Kidney epithelial cell (primary cell): ENCODE data around the gene ANKRD33. TPM values are rescaled to one million over a fixed set of nuclear protein-coding genes. Genes with fewer than 3 reads are reported as not detected.
A peak's percentile ranks its signal among the peaks of the same experiment; 100 is the strongest.
"Not testable (repeated sequence)": the region's sequence is repeated elsewhere in the genome, so short reads cannot be mapped to it uniquely, and the experiment has no call there.

Experiments
- DNase-seq: peaks from one replicate; pipeline ENCODE4 v3.0.0-alpha.2; 2010; ENCODE audit warnings: low read depth
- H3K27me3 ChIP-seq: 2 replicates; pipeline ENCODE4 v1.6.0; 2011; ENCODE audit warnings: low read length; ENCODE audit not compliant: control insufficient read depth, insufficient read depth
- H3K36me3 ChIP-seq: 2 replicates; pipeline ENCODE4 v1.5.1; 2011; ENCODE audit warnings: low read length; ENCODE audit not compliant: control insufficient read depth, insufficient read depth
- H3K4me3 ChIP-seq: 2 replicates; pipeline ENCODE4 v1.5.1; 2011; ENCODE audit warnings: low read depth, mild to moderate bottlenecking, control low read depth, low read length
- total RNA-seq: library from RNA; depleted of rRNA; stranded (reverse); fragments of >200 nt; gene quantifications from 2 replicates; pipeline ENCODE4 v1.2.3, GENCODE V29; 2015
- TF ChIP-seq, protein P1 (sequence below): IDR thresholded peaks from 2 replicates; pipeline ENCODE4 v1.5.1; 2011; ENCODE audit warnings: mild to moderate bottlenecking, moderate library complexity, low read length, control low read depth, inconsistent platforms; ENCODE audit not compliant: insufficient read depth, poor library complexity, severe bottlenecking

The ANKRD33 gene
- total RNA-seq, 1 donor from 2014 or later, result not detected

DNA sequence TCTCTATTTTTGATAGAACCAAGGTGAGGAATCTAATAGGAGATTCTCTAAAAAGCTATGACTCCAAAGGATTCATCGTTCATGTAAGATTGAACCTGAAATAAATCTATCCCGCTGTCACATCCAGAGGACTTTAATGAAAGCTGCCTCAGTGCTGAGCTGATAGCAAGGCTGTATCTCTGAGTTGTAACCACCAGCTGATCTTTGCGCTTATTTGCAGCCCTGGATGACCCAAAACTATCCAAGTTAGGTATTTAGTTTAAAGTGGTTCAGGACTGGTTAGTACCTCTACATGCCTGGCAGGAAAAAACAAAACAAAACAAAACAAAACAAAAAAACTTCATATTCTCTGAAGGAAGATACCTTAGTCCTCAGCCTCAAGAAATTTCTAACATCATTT is 8.8 kb upstream of the ANKRD33 start:
- no peak overlapping the region for H3K4me3 ChIP-seq
- TF ChIP-seq, protein P1, sequence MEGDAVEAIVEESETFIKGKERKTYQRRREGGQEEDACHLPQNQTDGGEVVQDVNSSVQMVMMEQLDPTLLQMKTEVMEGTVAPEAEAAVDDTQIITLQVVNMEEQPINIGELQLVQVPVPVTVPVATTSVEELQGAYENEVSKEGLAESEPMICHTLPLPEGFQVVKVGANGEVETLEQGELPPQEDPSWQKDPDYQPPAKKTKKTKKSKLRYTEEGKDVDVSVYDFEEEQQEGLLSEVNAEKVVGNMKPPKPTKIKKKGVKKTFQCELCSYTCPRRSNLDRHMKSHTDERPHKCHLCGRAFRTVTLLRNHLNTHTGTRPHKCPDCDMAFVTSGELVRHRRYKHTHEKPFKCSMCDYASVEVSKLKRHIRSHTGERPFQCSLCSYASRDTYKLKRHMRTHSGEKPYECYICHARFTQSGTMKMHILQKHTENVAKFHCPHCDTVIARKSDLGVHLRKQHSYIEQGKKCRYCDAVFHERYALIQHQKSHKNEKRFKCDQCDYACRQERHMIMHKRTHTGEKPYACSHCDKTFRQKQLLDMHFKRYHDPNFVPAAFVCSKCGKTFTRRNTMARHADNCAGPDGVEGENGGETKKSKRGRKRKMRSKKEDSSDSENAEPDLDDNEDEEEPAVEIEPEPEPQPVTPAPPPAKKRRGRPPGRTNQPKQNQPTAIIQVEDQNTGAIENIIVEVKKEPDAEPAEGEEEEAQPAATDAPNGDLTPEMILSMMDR, result no peak
- no peaks in the 10 kb centered on the region for H3K36me3 ChIP-seq
- H3K27me3 ChIP-seq, result no peaks in the 10 kb centered on the region
- DNase-seq, result no peak

DNA sequence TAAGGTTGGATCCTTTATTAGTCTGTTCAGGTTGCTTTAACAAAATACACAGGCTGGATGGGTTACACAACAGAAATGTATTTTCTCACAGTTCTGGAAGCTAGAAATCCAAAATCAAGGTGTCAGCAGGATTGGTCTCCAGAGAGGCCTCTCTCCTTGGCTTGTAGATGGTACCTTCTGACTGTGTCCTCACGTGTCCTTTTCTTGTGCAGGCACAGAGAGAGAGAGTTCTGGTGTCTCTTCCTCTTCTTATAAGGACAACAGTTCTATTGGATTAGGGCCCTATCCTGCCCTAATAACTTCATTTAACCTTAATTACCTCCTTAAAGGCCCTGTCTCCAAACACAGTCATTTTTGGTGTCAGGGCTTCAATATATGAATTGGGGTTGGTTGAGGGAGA is 4.6 kb upstream of the ANKRD33 start:
- TF ChIP-seq, protein P1, result no peak
- H3K4me3 ChIP-seq, result no peak overlapping the region
- DNase-seq, result no peak
- no peaks in the 10 kb centered on the region for H3K36me3 ChIP-seq
- H3K27me3 ChIP-seq, result no peaks in the 10 kb centered on the region

DNA sequence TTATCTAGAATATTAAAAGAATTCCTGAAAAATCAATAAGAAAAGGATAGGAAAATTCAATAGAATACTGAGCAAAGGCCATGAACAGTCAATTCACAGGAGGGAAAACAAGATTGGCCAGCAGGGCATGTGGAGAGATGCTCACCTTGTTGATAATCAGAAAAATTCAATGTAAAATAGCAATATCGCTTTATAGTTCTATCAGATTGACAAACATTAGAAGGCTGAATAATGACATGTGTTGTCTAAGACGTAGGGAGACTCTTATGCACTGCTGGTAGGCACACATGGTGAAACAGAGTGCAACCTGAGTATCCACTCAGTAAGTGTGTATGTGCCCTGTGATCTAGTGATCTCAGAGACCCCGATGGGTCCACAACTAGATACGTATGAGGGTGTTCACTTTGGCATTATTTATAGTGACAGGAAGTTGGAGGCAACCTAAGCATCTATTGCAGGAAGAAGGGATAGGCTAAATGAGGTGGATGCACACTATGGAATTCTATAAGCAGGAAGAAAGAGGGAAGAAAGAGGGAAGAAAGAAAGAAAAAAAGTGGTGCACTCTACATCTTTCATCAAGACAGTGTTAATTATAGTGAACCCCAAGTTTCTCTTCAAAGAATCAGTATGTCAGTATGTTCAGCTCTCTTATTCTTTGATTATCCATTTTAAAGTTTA is 3.8 kb upstream of the ANKRD33 start:
- no peaks in the 10 kb centered on the region for H3K27me3 ChIP-seq
- DNase-seq, result no peak
- TF ChIP-seq, protein P1, result no peak

DNA sequence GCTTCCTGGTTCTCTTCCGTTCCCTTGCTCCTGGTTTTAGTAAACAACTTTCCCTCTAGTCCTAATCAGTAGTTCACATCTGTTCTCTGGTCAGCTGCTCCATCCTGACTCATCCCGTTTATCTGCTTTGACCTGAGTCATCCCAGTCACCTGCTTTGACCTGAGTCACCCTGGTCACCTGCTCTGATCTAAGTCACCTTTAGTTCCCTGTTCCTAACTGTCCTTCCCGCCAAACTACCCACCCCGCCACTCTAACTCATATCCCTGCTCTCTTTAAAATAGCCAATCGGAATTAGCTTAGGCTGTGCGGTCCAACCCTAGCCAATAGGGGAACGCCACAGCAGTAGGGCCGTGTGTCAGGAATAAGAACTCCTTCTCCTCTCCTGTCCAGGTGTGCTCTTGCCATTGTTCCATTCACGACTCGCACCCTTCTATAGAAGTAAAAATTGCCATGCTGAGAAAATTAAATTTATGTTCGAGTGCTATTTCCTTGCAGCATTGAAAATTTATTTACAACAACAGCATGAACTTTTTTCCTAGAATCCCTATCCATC is 3.1 kb upstream of the ANKRD33 start:
- TF ChIP-seq, protein P1, result no peak
- no peak for DNase-seq
- H3K27me3 ChIP-seq, result no peaks in the 10 kb centered on the region
- no peak overlapping the region for H3K4me3 ChIP-seq
- H3K36me3 ChIP-seq, result no peaks in the 10 kb centered on the region

More for the DNA sequence above, 3.8 kb upstream of the ANKRD33 start:
- H3K36me3 ChIP-seq, result no peaks in the 10 kb centered on the region
- H3K4me3 ChIP-seq, result no peak overlapping the region

DNA sequence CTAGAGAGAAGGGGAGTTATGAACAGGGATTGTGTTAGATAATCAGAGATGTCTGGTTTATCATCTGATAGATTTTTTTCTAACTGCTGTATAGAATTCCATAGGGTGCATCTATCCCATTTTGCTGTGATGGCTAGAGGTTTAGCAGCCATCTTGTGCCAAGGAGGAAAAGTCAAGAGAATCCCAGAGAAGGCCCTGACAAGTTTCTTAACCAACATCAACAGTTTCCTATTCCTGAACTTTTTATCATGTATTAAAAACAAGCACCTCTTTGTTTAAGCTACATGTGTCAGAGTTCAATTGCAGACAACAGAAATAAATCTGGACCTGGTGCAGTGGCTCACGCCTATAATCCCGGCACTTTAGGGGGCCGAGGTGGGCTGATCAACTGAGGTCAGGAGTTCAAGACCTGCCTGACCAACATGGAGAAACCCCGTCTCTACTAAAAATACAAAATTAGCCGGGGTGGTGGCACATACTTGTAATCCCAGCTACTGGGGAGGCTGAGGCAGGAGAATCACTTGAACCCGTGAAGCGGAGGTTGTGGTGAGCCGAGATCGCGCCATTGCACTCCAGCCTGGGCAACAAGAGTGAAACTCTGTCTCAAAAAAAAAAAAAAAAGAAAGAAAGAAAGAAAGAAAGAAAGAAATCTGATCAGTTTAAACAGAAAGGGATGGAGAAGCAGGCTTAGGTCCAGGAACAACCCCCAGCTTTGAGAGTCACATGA is 2.4 kb upstream of the ANKRD33 start:
- not testable (repeated sequence) for DNase-seq, H3K27me3 ChIP-seq, H3K4me3 ChIP-seq, H3K36me3 ChIP-seq

DNA sequence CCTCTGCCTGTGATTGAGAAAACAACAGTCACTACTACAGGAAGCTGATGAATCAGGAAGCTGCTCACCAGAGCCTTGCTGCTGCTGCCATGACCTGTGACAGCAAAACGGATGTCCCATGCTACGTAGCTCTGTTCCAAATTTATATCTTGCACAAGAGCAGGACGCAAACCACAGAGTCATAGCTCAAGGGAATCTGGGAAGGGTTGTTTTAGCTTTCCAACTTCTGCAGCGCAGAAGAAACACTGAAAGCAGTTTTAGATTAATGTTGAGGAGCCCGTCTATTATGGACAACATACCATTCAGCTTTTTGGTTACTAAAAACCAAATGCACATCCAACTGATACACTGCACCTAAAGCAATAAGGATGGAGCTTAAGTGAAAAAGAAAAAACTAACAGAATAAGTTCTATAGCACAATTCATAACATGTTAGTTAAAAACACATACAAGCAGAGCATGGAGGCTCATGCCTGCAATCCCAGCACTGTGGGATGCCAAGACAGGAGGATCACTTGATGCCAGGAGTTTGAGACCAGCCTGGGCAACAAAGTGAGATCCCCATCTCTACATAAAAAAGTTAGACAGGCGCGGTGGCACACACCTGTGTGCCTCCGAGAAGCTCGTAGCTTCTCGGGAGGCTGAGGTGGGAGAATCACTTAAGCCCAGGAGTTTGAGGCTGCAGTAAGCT is 1.7 kb upstream of the ANKRD33 start:
- DNase-seq, result peak; percentile 78
- Histone ChIP-seq H3K36me3 (no peaks in the 10 kb centered on the region), H3K4me3 (no peak overlapping the region), H3K27me3 (no peaks in the 10 kb centered on the region)
- TF ChIP-seq, protein P1, result no peak
